PC-9 (cell line): Measurements from ENCODE around the gene NDE1. TPM values are rescaled to one million over a fixed set of nuclear protein-coding genes. Genes with fewer than 3 reads are reported as not detected.

Source experiments
- BruUV-seq: library from RNA; stranded (reverse); fragments of 400-500 nt; replicated peaks from 2 replicates; lab custom pipeline; 2021; lab: Mats Ljungman, UMichigan
- CTCF ChIA-PET: fragments of 300-600 bp; sonication (Branson Sonifier 250); formaldehyde crosslinking; loops from one replicate; lab custom pipeline; 2022; ENCODE audit warnings: antibody characterized with exemption; lab: Charles Lee
- POLR2A ChIA-PET: fragments of 300-600 bp; sonication (Branson Sonifier 250); formaldehyde crosslinking; loops from one replicate; lab custom pipeline; 2022; ENCODE audit warnings: antibody characterized with exemption; ENCODE audit not compliant: unreplicated experiment; lab: Charles Lee
- DNase-seq, 2 experiments: peaks; one replicate each; pipeline versions ENCODE4 v3.0.0 to v3.0.0-alpha.2; 2015 to 2022; ENCODE audit warnings: mixed read lengths in 1 of 2
- H2AFZ ChIP-seq: fragments of 200-600 bp; sonication (generic); 2 replicates; pipeline ENCODE4 v1.8.1; 2017; ENCODE audit warnings: antibody characterized with exemption
- H3F3A ChIP-seq: fragments of 200-600 bp; sonication (generic); 2 replicates; pipeline ENCODE4 v1.8.1; 2017; ENCODE audit warnings: antibody characterized with exemption, mild to moderate bottlenecking, low read depth; ENCODE audit not compliant: insufficient read depth
- H3K27ac ChIP-seq: fragments of 200-600 bp; sonication (generic); 2 replicates; pipeline ENCODE4 v1.6.1; 2016; ENCODE audit warnings: mixed run types
- H3K27me3 ChIP-seq: fragments of 200-600 bp; sonication (generic); 2 replicates; pipeline ENCODE4 v1.6.1; 2016; ENCODE audit warnings: low read depth, mixed run types; ENCODE audit not compliant: insufficient read depth
- H3K36me3 ChIP-seq: fragments of 200-600 bp; sonication (generic); 2 replicates; pipeline ENCODE4 v1.6.1; 2016; ENCODE audit warnings: low read depth, mixed run types
- H3K4me1 ChIP-seq: fragments of 200-600 bp; sonication (generic); replicated peaks from 2 replicates; pipeline ENCODE4 v1.6.1; 2016; ENCODE audit warnings: mixed run types; ENCODE audit not compliant: insufficient read depth
- H3K4me2 ChIP-seq: fragments of 200-600 bp; sonication (generic); 2 replicates; pipeline ENCODE4 v1.6.1; 2017; ENCODE audit warnings: mixed run types
- H3K4me3 ChIP-seq: fragments of 200-600 bp; sonication (generic); 2 replicates; pipeline ENCODE4 v1.6.1; 2016; ENCODE audit warnings: mixed run types
- H3K79me2 ChIP-seq: fragments of 200-600 bp; sonication (generic); 2 replicates; pipeline ENCODE4 v1.6.1; 2017; ENCODE audit warnings: low read depth, mixed run types
- H3K9me2 ChIP-seq: fragments of 200-600 bp; sonication (generic); 2 replicates; pipeline ENCODE4 v1.8.1; 2017; ENCODE audit warnings: mild to moderate bottlenecking; ENCODE audit not compliant: insufficient read depth
- H3K9me3 ChIP-seq: fragments of 200-600 bp; sonication (generic); 2 replicates; pipeline ENCODE4 v1.8.1; 2016; ENCODE audit warnings: low read depth; ENCODE audit not compliant: insufficient read depth
- H4K20me1 ChIP-seq: fragments of 200-600 bp; sonication (generic); 2 replicates; pipeline ENCODE4 v1.8.1; 2017; ENCODE audit not compliant: insufficient read depth
- CTCF ChIP-seq: fragments of 200-600 bp; sonication (generic); conservative IDR thresholded peaks from 2 replicates; pipeline ENCODE4 v1.6.1; 2017; ENCODE audit warnings: mixed run types, antibody characterized with exemption, mild to moderate bottlenecking, moderate library complexity
- EZH2 ChIP-seq: fragments of 200-600 bp; sonication (generic); IDR thresholded peaks from 2 replicates; pipeline ENCODE4 v1.8.0; 2017; ENCODE audit warnings: antibody characterized with exemption, low read depth
- intact Hi-C: fragments of 100-400 bp; cut with micrococcal nuclease; formaldehyde crosslinking; loops from one replicate; pipeline ENCODE4 v1.10.0; 2022; ENCODE audit not compliant: unreplicated experiment
- total RNA-seq: library from RNA; stranded (reverse); gene quantifications from 2 replicates; pipeline ENCODE4 v1.2.3, GENCODE V29; 2021

The NDE1 gene
- total RNA-seq, 1 experiment from 2014 or later, result 119 TPM

GRCh38 chr16:15757630-15758251 is 107.7 kb downstream of the NDE1 start:
- no peaks in the 10 kb centered on the region for H3K9me3 ChIP-seq
- intact Hi-C loops, result no loop called here
- H3K4me3 ChIP-seq, result no peak overlapping the region
- H3K9me2 ChIP-seq, result no peaks in the 10 kb centered on the region
- H3F3A ChIP-seq, result peaks cover 4% of the 10 kb centered on the region; the same call in 1 of the 2 replicates
- CTCF ChIA-PET, result interaction anchor here (0.6 to 0.9 kb wide), 2 partner anchors 13 to 26 kb away, joined by 3 read pairs; no protein-coding TSS in a partner anchor
- no peaks in the 10 kb centered on the region for H3K36me3 ChIP-seq
- no peak for TF ChIP-seq CTCF
- TF ChIP-seq EZH2, result no peak
- no TSS peak for BruUV-seq
- H3K79me2 ChIP-seq, result no peaks in the 10 kb centered on the region
- H2AFZ ChIP-seq, result no peak overlapping the region
- H4K20me1 ChIP-seq, result no peaks in the 10 kb centered on the region
- DNase-seq, result no peak
- POLR2A ChIA-PET, result no interaction called here
- H3K27ac ChIP-seq, result no peak overlapping the region
- H3K4me2 ChIP-seq, result no peak overlapping the region
- peaks cover 4% of the 10 kb centered on the region for H3K27me3 ChIP-seq
- no peaks in the 10 kb centered on the region for H3K4me1 ChIP-seq

- Histone ChIP-seq H4K20me1 (no peaks in the 10 kb centered on the region), H3K4me2 (no peak overlapping the region), H3K27ac (no peak overlapping the region), H3F3A (peaks cover 4% of the 10 kb centered on the region; the same call in 1 of the 2 replicates), H2AFZ (no peak overlapping the region), H3K27me3 (peaks cover 13% of the 10 kb centered on the region), H3K79me2 (no peaks in the 10 kb centered on the region), H3K9me2 (no peaks in the 10 kb centered on the region), H3K4me3 (no peak overlapping the region), H3K36me3 (no peaks in the 10 kb centered on the region), H3K9me3 (no peaks in the 10 kb centered on the region), H3K4me1 (no peaks in the 10 kb centered on the region)
- CTCF ChIA-PET, result interaction anchor here (0.7 to 0.8 kb wide), 2 partner anchors 99 to 408 kb away, joined by 3 to 5 read pairs; no protein-coding TSS in a partner anchor
- no TSS peak for BruUV-seq
- POLR2A ChIA-PET, result no interaction called here
- DNase-seq, result no peak
- no peak for TF ChIP-seq CTCF
- no peak for TF ChIP-seq EZH2
- intact Hi-C loops, result no loop called here
Measured at GRCh38 chr16:15759070-15759469, 109.0 kb downstream of the NDE1 start.

- peaks cover 14% of the 10 kb centered on the region for H3K27me3 ChIP-seq
- no peak for DNase-seq
- H3K9me2 ChIP-seq, result no peaks in the 10 kb centered on the region
- no TSS peak for BruUV-seq
- no peaks in the 10 kb centered on the region for H3K9me3 ChIP-seq
- TF ChIP-seq EZH2 (no peak), CTCF (no peak)
- no peak overlapping the region for H3K27ac ChIP-seq
- peaks cover under 1% of the 10 kb centered on the region; the same call in 1 of the 2 replicates for H3F3A ChIP-seq
- H3K4me3 ChIP-seq, result no peak overlapping the region
- CTCF ChIA-PET, result interaction anchor here (0.6 kb wide), 2 partner anchors 11 to 236 kb away, joined by 3 read pairs; no protein-coding TSS in a partner anchor
- no peaks in the 10 kb centered on the region for H3K36me3 ChIP-seq
- POLR2A ChIA-PET, result interaction anchor here (0.6 kb wide), 1 partner anchor 428 kb away, joined by 12 read pairs; no protein-coding TSS in a partner anchor
- H4K20me1 ChIP-seq, result no peaks in the 10 kb centered on the region
- no peak overlapping the region for H3K4me2 ChIP-seq
- no peaks in the 10 kb centered on the region for H3K4me1 ChIP-seq
- intact Hi-C loops, result no loop called here
- no peaks in the 10 kb centered on the region for H3K79me2 ChIP-seq
- no peak overlapping the region for H2AFZ ChIP-seq
Measured at GRCh38 chr16:15760129-15760528, 110.1 kb downstream of the NDE1 start.
